ENCODE measurements around the gene WNT10A.

DNA sequence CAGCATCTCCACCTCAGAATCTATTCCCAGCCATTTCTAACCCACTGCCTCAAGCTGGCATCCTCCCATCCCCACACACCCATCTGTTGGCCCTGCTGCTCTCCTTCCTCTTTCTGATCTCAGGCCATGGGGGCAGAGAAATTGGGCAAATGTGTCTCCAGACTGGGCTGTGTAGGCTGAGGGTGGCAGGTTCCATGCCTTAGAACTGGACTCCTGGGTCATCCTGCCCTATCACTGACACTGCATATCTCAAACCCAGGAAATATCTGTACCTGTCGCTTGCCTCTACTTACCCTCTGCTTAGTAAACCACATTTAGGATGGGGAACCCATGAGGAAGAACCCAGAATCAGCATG is 1.8 kb downstream of the WNT10A start:
- TF ChIP-seq CTCF (IDR thresholded peaks at IDR 0.05) (no peak), POLR2A (IDR thresholded peaks at IDR 0.05) (no peak)
